Measurements from ENCODE around the gene FCER1A.

DNA sequence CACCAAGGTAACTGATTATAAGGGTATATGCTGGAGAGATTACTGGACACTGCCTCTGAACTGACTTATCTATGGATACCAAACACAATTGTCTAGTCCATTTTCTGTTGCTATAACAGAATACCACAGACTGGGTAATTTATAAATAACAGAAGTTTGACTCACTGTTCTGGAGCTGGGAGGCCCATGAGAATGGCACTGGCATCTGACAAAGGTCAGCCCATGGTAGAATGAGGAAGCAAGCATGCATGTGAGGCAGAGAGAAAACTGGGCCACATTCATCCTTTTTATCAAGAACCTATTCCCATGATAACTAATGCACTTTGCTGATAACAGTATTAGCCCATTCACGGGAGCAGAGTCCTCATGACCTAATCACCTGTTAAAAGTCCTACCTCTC lies 37.4 kb downstream of the FCER1A start:
- TF ChIP-seq EZH2 (IDR thresholded peaks at IDR 0.05; ENCODE audit: insufficient read depth, poor library complexity, severe bottlenecking): no peak
- no peak for TF ChIP-seq EZH2phosphoT487 (IDR thresholded peaks at IDR 0.05; ENCODE audit: insufficient read depth, low read depth)
